SK-N-MC (cell line): Measurements from ENCODE around the gene DACT2.

Experiments used
- DNase-seq: peaks from one replicate; pipeline ENCODE4 v3.0.0-alpha.2; 2011; ENCODE audit warnings: low read depth, low spot score
- H3K27ac ChIP-seq: fragments of 200-600 bp; sonication (generic); 2 replicates; pipeline ENCODE4 v1.5.1; 2016; ENCODE audit warnings: mixed run types
- H3K36me3 ChIP-seq: fragments of 200-600 bp; sonication (generic); 2 replicates; pipeline ENCODE4 v1.6.1; 2017; ENCODE audit warnings: antibody characterized with exemption, low read length, mixed read lengths; ENCODE audit not compliant: insufficient read depth
- H3K4me3 ChIP-seq: fragments of 200-600 bp; sonication (generic); 2 replicates; pipeline ENCODE4 v1.5.1; 2016
- H3K9ac ChIP-seq: fragments of 200-600 bp; sonication (generic); 2 replicates; pipeline ENCODE4 v1.8.0; 2017; ENCODE audit warnings: mixed run types, mixed read lengths; ENCODE audit not compliant: insufficient read length
- H3K9me3 ChIP-seq: fragments of 200-600 bp; sonication (generic); 2 replicates; pipeline ENCODE4 v1.6.1; 2017; ENCODE audit warnings: low read depth, mild to moderate bottlenecking, antibody characterized with exemption, low read length, moderate library complexity, mixed read lengths
- EZH2 ChIP-seq: fragments of 200-600 bp; sonication (generic); IDR thresholded peaks from one replicate; pipeline ENCODE4 v1.6.1; 2017; ENCODE audit warnings: antibody characterized with exemption
- FOXP2 ChIP-seq: optimal IDR thresholded peaks from 2 replicates; pipeline ENCODE3; 2011; ENCODE audit warnings: mild to moderate bottlenecking, moderate library complexity; ENCODE audit not compliant: insufficient read depth; ENCODE audit errors: extremely low read length, control extremely low read depth
- POLR2AphosphoS5 ChIP-seq: IDR thresholded peaks from 2 replicates; pipeline ENCODE4 v1.6.1; 2012; ENCODE audit warnings: mild to moderate bottlenecking, low read depth, low read length, borderline replicate concordance

The DACT2 gene

GRCh38 chr6:168279403-168279935 lies 40.1 kb downstream of the DACT2 start:
- TF ChIP-seq FOXP2: no peak
- no peak for TF ChIP-seq EZH2
- TF ChIP-seq POLR2AphosphoS5: no peak
- Histone ChIP-seq H3K9ac (no peak overlapping the region), H3K9me3 (no peaks in the 10 kb centered on the region)

GRCh38 chr6:168278904-168279303 lies 40.7 kb downstream of the DACT2 start:
- no peak for TF ChIP-seq EZH2
- no peak for TF ChIP-seq POLR2AphosphoS5
- no peak for TF ChIP-seq FOXP2
- no peak overlapping the region for H3K27ac ChIP-seq

More at GRCh38 chr6:168279403-168279935, 40.1 kb downstream of the DACT2 start:
- Histone ChIP-seq H3K27ac (no peak overlapping the region), H3K36me3 (no peaks in the 10 kb centered on the region), H3K4me3 (no peak overlapping the region)
- no peak for DNase-seq

DNA sequence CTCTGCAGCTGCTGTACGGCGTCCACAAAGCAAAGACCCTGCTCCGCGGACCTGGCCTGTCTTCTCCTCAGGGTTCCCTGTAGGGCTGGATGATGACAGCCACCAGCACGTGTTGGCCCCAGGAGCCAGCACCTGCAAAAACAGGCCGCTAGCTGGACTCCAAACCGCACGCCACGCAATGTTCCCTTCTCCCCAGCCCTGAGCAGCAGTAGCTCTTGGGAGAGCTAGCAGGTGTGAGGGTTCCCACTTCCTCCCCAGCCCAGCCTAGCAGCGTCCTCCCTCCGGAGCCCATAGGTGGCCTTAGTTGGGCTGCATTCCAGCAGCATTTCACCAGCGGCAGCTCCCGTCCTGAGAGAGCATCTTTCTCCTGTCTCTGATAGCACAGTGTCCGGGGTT lies 42.3 kb downstream of the DACT2 start:
- no peaks in the 10 kb centered on the region for H3K36me3 ChIP-seq
- H3K27ac ChIP-seq: no peak overlapping the region
- no peak overlapping the region for H3K4me3 ChIP-seq
- H3K9ac ChIP-seq: no peak overlapping the region
- no peak for DNase-seq
- no peaks in the 10 kb centered on the region for H3K9me3 ChIP-seq
- no peak for TF ChIP-seq FOXP2
- no peak for TF ChIP-seq EZH2
- TF ChIP-seq POLR2AphosphoS5: no peak

More at GRCh38 chr6:168278904-168279303, 40.7 kb downstream of the DACT2 start:
- Histone ChIP-seq H3K36me3 (no peaks in the 10 kb centered on the region), H3K9me3 (no peaks in the 10 kb centered on the region), H3K4me3 (no peak overlapping the region), H3K9ac (no peak overlapping the region)
- DNase-seq: no peak

DNA sequence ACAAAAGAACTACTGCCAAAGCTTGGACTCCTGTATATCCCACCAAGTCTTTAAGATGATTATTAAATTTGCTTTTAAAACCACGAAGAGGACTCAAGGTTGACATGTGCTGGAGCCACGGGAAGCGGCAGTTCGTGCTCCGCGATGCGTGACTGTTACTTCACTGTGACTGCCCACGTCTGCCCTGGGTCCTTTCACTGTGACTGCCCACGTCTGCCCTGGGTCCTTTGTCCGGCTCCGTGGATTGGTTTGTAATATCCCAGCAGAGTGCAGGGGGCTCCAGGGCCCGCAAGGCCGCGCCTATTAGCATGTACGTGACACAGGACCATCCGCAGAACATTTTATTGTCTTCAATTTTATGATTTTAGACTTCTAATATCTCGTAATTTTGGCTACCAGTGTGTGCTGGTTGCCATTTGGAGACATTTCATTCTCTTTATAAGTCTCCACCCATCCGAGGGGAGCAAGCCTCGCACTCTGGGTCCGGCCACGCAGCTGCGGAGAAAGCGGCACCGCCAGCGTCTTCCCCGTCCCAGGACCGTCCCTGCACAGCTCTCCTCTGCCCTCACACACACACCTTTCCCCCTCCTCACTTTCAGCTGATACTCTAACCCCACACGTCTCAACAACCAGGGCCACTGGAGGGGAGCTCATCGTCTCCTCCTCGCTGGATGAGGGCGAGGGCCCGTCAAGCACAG lies 42.9 kb downstream of the DACT2 start:
- no peak for DNase-seq
- H3K9ac ChIP-seq: no peak overlapping the region
- no peak overlapping the region for H3K27ac ChIP-seq
- H3K9me3 ChIP-seq: no peaks in the 10 kb centered on the region
- H3K36me3 ChIP-seq: no peaks in the 10 kb centered on the region
- H3K4me3 ChIP-seq: no peak overlapping the region
- no peak for TF ChIP-seq EZH2
- no peak for TF ChIP-seq FOXP2
- no peak for TF ChIP-seq POLR2AphosphoS5

DNA sequence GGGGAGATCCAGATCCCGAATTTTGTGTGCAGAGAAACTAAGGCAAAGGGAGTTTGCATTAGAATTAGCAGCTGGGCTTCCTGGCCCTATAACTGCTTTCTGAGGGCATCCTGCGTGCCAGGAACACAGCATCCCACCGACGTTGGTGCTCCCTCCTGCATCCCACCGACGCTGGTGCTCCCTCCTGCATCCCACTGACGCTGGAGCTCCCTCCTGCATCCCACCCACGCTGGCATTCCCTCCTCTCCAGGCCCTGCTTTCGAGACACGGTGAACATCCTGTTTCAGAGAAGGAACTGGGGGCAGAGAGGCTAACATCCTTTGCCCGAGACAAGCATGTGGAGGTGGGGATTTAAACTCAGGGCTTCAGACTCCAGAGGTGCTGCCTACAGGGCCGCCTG lies 44.4 kb downstream of the DACT2 start:
- H3K9ac ChIP-seq: no peak overlapping the region
- no peak overlapping the region for H3K27ac ChIP-seq
- no peak overlapping the region for H3K4me3 ChIP-seq
- H3K36me3 ChIP-seq: no peaks in the 10 kb centered on the region
- no peak for TF ChIP-seq POLR2AphosphoS5
- TF ChIP-seq FOXP2: no peak
- TF ChIP-seq EZH2: no peak
- no peaks in the 10 kb centered on the region for H3K9me3 ChIP-seq
- DNase-seq: no peak

GRCh38 chr6:168274037-168274952 lies 45.3 kb downstream of the DACT2 start:
- Histone ChIP-seq H3K9ac (no peak overlapping the region), H3K36me3 (no peaks in the 10 kb centered on the region), H3K9me3 (no peaks in the 10 kb centered on the region), H3K4me3 (no peak overlapping the region), H3K27ac (no peak overlapping the region)
- TF ChIP-seq FOXP2 (no peak), EZH2 (no peak), POLR2AphosphoS5 (no peak)
- no peak for DNase-seq

GRCh38 chr6:168273441-168274036 lies 46.0 kb downstream of the DACT2 start:
- TF ChIP-seq FOXP2 (no peak), POLR2AphosphoS5 (no peak), EZH2 (no peak)
- no peak overlapping the region for H3K27ac ChIP-seq

DNA sequence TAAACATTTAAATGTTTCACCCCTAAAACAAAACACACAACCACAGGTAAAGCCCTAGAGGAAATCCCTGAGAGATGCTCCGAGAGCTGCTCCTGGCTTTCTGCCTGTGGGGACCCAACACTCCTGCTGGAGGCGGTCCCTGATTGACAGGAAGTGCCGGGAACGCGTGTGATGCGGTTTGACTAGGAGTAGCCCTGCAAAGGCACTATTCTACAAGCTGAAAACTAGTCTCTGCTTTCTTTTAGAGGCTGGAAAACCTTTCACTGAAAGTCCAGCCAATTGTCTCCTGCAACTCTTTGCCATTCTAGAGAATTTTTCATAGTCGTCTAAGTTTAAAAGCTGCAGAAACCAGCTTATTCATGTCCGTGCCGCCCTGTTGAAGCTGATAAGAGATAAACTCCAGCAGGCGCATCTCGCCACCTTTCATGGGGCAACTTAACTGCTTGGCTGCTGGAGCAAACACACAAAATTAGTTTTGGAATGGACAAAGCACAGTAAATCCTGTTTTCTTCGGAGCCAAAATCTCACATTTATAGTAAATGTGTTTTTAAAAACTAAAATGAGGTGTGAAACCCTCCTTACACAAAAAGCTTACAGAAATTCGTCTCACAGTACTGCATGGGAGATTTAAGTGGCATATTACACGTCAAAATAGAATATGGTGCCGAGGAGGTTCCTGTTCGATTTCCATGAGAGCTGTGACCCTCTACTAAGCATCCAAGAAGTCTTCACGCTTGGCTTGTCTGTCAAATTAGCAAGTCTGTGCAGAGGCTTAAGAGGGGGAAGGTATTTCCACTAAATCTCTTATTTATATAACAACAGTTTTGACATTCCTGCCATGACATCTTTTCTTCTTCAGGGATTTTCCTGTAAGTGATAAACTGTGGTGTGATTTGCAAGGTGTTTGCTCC lies 46.9 kb downstream of the DACT2 start:
- Histone ChIP-seq H3K4me3 (no peak overlapping the region), H3K9me3 (no peaks in the 10 kb centered on the region), H3K36me3 (no peaks in the 10 kb centered on the region), H3K9ac (no peak overlapping the region), H3K27ac (no peak overlapping the region)
- no peak for DNase-seq
- TF ChIP-seq FOXP2: no peak
- no peak for TF ChIP-seq EZH2
- TF ChIP-seq POLR2AphosphoS5: no peak

More at GRCh38 chr6:168273441-168274036, 46.0 kb downstream of the DACT2 start:
- Histone ChIP-seq H3K9me3 (no peaks in the 10 kb centered on the region), H3K9ac (peak overlapping the region; percentile 5), H3K4me3 (no peak overlapping the region), H3K36me3 (no peaks in the 10 kb centered on the region)
- DNase-seq: no peak
